PC-3 (cell line): Measurements from ENCODE around the gene AJAP1. TPM values are rescaled to one million over a fixed set of nuclear protein-coding genes. Genes with fewer than 3 reads are reported as not detected.

ENCODE experiments used
- ATAC-seq: fragments of 200-7000 bp; cut with Tn5 transposase; 2 replicates; pipeline ENCODE4 v1.9.1; 2020; ENCODE audit warnings: mild to moderate bottlenecking, moderate library complexity
- BruUV-seq: library from RNA; stranded (reverse); fragments of 400-500 nt; replicated peaks from 2 replicates; lab custom pipeline; 2021; lab: Mats Ljungman, UMichigan
- CTCF ChIA-PET: fragments of 300-600 bp; sonication (Branson Sonifier 250); formaldehyde crosslinking; loops from one replicate; lab custom pipeline; 2022; ENCODE audit warnings: antibody characterized with exemption; lab: Charles Lee
- POLR2A ChIA-PET: fragments of 300-600 bp; sonication (Branson Sonifier 250); formaldehyde crosslinking; loops from one replicate; lab custom pipeline; 2022; ENCODE audit warnings: antibody characterized with exemption; ENCODE audit not compliant: unreplicated experiment; lab: Charles Lee
- DNase-seq: peaks from one replicate; pipeline ENCODE4 v3.0.0-alpha.2; 2015
- H2AFZ ChIP-seq: fragments of 300-600 bp; sonication (generic); 2 replicates; pipeline ENCODE4 v1.6.0; 2016; ENCODE audit warnings: antibody characterized with exemption, low read length
- H3F3A ChIP-seq: fragments of 300-600 bp; sonication (generic); one replicate; pipeline ENCODE4 v1.6.0; 2017; ENCODE audit warnings: antibody characterized with exemption, low read length, control low read depth, mild to moderate bottlenecking; ENCODE audit not compliant: unreplicated experiment
- H3K27ac ChIP-seq: fragments of 300-600 bp; sonication (generic); 2 replicates; pipeline ENCODE4 v1.5.1; 2016; ENCODE audit warnings: mild to moderate bottlenecking, low read length
- H3K27me3 ChIP-seq: fragments of 300-600 bp; sonication (generic); 2 replicates; pipeline ENCODE4 v1.6.1; 2016; ENCODE audit warnings: low read length, mixed read lengths
- H3K36me3 ChIP-seq: fragments of 300-600 bp; sonication (generic); 2 replicates; pipeline ENCODE4 v1.6.1; 2016; ENCODE audit warnings: low read depth, mixed run types, low read length, mixed read lengths
- H3K4me1 ChIP-seq: fragments of 300-600 bp; sonication (generic); 2 replicates; pipeline ENCODE4 v1.5.1; 2016; ENCODE audit warnings: low read length; ENCODE audit not compliant: insufficient read depth
- H3K4me2 ChIP-seq: fragments of 300-600 bp; sonication (generic); 2 replicates; pipeline ENCODE4 v1.6.0; 2016; ENCODE audit warnings: low read length
- H3K4me3 ChIP-seq: fragments of 300-600 bp; sonication (generic); 2 replicates; pipeline ENCODE4 v1.5.1; 2016; ENCODE audit warnings: mild to moderate bottlenecking, low read length, mixed read lengths
- H3K79me2 ChIP-seq: fragments of 300-600 bp; sonication (generic); 2 replicates; pipeline ENCODE4 v1.6.1; 2017; ENCODE audit warnings: low read length, mixed read lengths
- H3K9ac ChIP-seq: fragments of 300-600 bp; sonication (generic); 2 replicates; pipeline ENCODE4 v1.6.0; 2016; ENCODE audit warnings: mild to moderate bottlenecking, low read length
- H3K9me2 ChIP-seq: fragments of 300-600 bp; sonication (generic); replicated peaks from 2 replicates; pipeline ENCODE4 v1.6.1; 2016; ENCODE audit warnings: mixed run types, low read length, mixed read lengths
- H3K9me3 ChIP-seq: fragments of 300-600 bp; sonication (generic); 2 replicates; pipeline ENCODE4 v1.6.1; 2016; ENCODE audit warnings: low read length, mixed read lengths
- H4K20me1 ChIP-seq: fragments of 300-600 bp; sonication (generic); 2 replicates; pipeline ENCODE4 v1.6.1; 2016; ENCODE audit warnings: low read length, mixed read lengths
- EZH2 ChIP-seq: fragments of 300-600 bp; sonication (generic); IDR thresholded peaks from one replicate; pipeline ENCODE4 v1.6.1; 2017; ENCODE audit warnings: antibody characterized with exemption, mild to moderate bottlenecking, low read length; ENCODE audit not compliant: unreplicated experiment
- EZH2phosphoT487 ChIP-seq: fragments of 300-600 bp; sonication (generic); IDR thresholded peaks from 2 replicates; pipeline ENCODE4 v1.6.1; 2018; ENCODE audit warnings: mild to moderate bottlenecking, antibody characterized with exemption, low read length, borderline replicate concordance
- intact Hi-C: fragments of 100-400 bp; cut with micrococcal nuclease; formaldehyde crosslinking; loops from 2 replicates; pipeline ENCODE4 v1.9.0; 2023
- total RNA-seq: library from RNA; depleted of rRNA; stranded (reverse); fragments of >200 nt; gene quantifications from 2 replicates; pipeline ENCODE4 v1.2.3, GENCODE V29; 2014
- TF ChIP-seq, protein P1 (sequence below): fragments of 300-600 bp; sonication (generic); conservative IDR thresholded peaks from 2 replicates; pipeline ENCODE4 v1.5.1; 2017; ENCODE audit warnings: antibody characterized with exemption, low read depth, mild to moderate bottlenecking, low read length

Gene AJAP1
- total RNA-seq, 1 experiment from 2014 or later = not detected

DNA sequence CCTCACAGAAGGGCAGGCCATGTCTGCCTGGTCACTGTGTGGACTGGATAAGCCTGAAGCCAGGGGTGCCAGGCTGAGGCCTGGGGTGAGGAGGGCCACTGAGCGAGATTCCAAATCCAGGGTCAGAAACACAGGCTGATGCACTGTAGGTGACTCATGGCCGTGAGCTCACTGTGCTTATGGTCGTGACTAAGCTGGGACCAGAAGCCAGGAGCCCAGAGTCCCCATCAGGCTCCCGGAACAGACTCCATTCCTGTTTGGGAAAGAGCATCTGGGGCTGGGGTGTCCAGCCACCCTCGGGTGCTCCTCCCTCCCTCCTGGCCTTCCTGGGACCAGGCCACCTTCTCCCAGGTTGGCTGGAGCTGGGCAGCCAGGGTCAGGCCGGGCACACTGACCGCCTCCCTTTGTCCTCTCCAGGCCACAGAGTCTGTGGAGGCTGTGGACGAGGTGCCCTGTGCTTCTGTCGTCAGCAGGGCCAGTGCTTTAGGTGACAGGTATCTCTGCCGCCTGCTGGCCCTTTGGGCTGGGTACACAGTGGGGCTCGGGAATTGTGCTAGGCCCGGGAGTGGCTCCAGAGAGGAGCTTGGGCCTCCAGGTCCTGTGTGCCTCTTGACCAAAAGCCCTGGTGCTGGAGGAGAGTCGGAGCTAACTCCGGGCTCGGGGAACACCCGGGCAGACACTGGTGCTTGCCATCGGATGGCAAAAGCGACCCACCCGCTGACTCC is 36.7 kb downstream of the AJAP1 start:
- no peak overlapping the region for H2AFZ ChIP-seq
- no TSS peak for BruUV-seq
- H3K9ac ChIP-seq = no peak overlapping the region
- TF ChIP-seq, protein P1, sequence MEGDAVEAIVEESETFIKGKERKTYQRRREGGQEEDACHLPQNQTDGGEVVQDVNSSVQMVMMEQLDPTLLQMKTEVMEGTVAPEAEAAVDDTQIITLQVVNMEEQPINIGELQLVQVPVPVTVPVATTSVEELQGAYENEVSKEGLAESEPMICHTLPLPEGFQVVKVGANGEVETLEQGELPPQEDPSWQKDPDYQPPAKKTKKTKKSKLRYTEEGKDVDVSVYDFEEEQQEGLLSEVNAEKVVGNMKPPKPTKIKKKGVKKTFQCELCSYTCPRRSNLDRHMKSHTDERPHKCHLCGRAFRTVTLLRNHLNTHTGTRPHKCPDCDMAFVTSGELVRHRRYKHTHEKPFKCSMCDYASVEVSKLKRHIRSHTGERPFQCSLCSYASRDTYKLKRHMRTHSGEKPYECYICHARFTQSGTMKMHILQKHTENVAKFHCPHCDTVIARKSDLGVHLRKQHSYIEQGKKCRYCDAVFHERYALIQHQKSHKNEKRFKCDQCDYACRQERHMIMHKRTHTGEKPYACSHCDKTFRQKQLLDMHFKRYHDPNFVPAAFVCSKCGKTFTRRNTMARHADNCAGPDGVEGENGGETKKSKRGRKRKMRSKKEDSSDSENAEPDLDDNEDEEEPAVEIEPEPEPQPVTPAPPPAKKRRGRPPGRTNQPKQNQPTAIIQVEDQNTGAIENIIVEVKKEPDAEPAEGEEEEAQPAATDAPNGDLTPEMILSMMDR = no peak
- peaks cover 8% of the 10 kb centered on the region; the same call in 1 of the 2 replicates for H3K27me3 ChIP-seq
- H3K4me3 ChIP-seq = no peak overlapping the region
- no peaks in the 10 kb centered on the region for H3K36me3 ChIP-seq
- no peaks in the 10 kb centered on the region for H3F3A ChIP-seq
- no peaks in the 10 kb centered on the region for H3K79me2 ChIP-seq
- ATAC-seq = no peak
- CTCF ChIA-PET = no interaction called here
- H3K27ac ChIP-seq = no peak overlapping the region
- no peaks in the 10 kb centered on the region for H4K20me1 ChIP-seq
- no peak overlapping the region for H3K4me2 ChIP-seq
- no peaks in the 10 kb centered on the region for H3K4me1 ChIP-seq
- intact Hi-C loops = no loop called here
- POLR2A ChIA-PET = no interaction called here
- no peaks in the 10 kb centered on the region for H3K9me2 ChIP-seq
- DNase-seq = peak; percentile 30
- peaks cover 14% of the 10 kb centered on the region for H3K9me3 ChIP-seq

DNA sequence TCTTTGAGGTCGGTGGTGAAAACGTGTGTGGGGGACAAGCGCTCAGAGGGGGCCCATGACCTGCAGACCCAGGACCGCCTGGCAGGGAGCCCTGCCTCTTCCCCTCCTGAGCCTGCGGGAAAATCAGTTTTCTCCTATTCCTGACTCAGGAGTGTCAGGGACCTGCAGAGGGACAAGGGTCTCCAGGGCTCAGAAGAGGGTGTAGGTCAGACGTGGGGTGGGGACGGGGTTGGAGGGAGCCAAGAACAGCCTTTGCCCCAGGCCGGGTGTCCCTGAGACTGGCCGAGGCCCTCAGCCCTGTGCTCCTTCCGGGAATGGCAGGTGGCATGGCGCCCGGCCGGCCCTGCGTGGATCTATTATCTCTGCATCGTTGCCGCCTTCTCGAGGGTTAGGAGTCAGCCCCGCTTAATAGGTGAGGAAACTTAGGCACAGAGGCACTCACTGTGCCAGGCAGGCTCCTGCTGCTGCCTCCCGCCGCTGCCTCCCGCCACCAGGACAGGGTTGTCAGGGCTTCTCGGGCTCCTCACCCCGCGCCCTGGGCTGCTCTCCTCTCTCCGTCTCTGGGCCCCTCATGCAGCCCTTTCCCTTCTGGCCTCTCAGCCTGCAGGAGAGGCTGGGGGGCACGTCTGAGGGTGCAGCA is 37.5 kb downstream of the AJAP1 start:
- ATAC-seq (no peak), DNase-seq (no peak)
- no peaks in the 10 kb centered on the region for H3F3A ChIP-seq
- H3K4me3 ChIP-seq = no peak overlapping the region
- TF ChIP-seq, protein P1 = no peak
- TF ChIP-seq EZH2 (no peak), EZH2phosphoT487 (no peak)
- intact Hi-C loops = no loop called here
- no peaks in the 10 kb centered on the region for H3K9me2 ChIP-seq
- H3K9ac ChIP-seq = no peak overlapping the region
- BruUV-seq = no TSS peak
- no peak overlapping the region for H3K27ac ChIP-seq
- no peak overlapping the region for H3K4me2 ChIP-seq
- H3K4me1 ChIP-seq = no peaks in the 10 kb centered on the region
- peaks cover 12% of the 10 kb centered on the region for H3K9me3 ChIP-seq
- ChIA-PET CTCF (no interaction called here), POLR2A (no interaction called here)
- no peaks in the 10 kb centered on the region for H3K36me3 ChIP-seq
- peaks cover 8% of the 10 kb centered on the region; the same call in 1 of the 2 replicates for H3K27me3 ChIP-seq
- H2AFZ ChIP-seq = no peak overlapping the region
- H4K20me1 ChIP-seq = no peaks in the 10 kb centered on the region
- H3K79me2 ChIP-seq = no peaks in the 10 kb centered on the region

DNA sequence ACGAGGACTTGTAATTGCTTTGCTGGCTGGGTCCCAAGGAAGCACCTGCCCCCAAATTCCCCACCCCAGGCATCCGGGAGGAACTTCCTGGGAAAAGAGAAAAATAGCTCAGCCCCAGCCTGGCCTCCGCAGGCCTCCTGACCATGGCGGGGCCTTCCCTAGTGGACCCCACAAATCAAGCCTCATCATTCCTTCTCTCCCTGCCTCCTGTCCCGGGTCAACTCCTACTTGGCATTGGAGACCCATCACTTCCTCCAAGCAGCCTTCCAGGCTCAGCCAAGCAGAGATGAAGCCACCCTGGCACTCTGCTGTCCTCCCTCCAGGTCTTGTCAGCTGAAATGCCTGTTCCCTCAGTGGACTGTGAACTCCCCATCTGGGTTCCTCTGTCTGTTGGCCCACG is 38.0 kb downstream of the AJAP1 start:
- no peak overlapping the region for H3K4me3 ChIP-seq
- H3K4me1 ChIP-seq = no peaks in the 10 kb centered on the region
- no peaks in the 10 kb centered on the region for H3K79me2 ChIP-seq
- peaks cover 12% of the 10 kb centered on the region for H3K9me3 ChIP-seq
- H3K9me2 ChIP-seq = no peaks in the 10 kb centered on the region
- H4K20me1 ChIP-seq = no peaks in the 10 kb centered on the region
- H2AFZ ChIP-seq = no peak overlapping the region
- DNase-seq = no peak
- BruUV-seq = no TSS peak
- H3K27me3 ChIP-seq = peaks cover 8% of the 10 kb centered on the region; the same call in 1 of the 2 replicates
- H3K27ac ChIP-seq = no peak overlapping the region
- H3K4me2 ChIP-seq = no peak overlapping the region
- ATAC-seq = no peak
- intact Hi-C loops = no loop called here
- TF ChIP-seq, protein P1 = no peak
- TF ChIP-seq EZH2phosphoT487 (no peak), EZH2 (no peak)
- H3K9ac ChIP-seq = no peak overlapping the region
- ChIA-PET POLR2A (no interaction called here), CTCF (no interaction called here)
- no peaks in the 10 kb centered on the region for H3F3A ChIP-seq
- no peaks in the 10 kb centered on the region for H3K36me3 ChIP-seq
